GM19025 (cell line): ENCODE measurements around the gene HNRNPAB.
"Not testable (repeated sequence)": the region's sequence is repeated elsewhere in the genome, so short reads cannot be mapped to it uniquely, and the experiment has no call there.

Source experiments
- ATAC-seq: cut with Tn5 transposase; IDR thresholded peaks from one replicate; pipeline ENCODE4 v1.9.1; 2021; ENCODE audit warnings: mild to moderate bottlenecking, low read depth, moderate library complexity; ENCODE audit not compliant: unreplicated experiment

Gene HNRNPAB

GRCh38 chr5:178196281-178196812, 8.0 kb upstream of the HNRNPAB start:
- no peak for ATAC-seq

GRCh38 chr5:178196986-178197385, 7.3 kb upstream of the HNRNPAB start:
- no peak for ATAC-seq

- not testable (repeated sequence) for ATAC-seq
Observed at GRCh38 chr5:178198151-178198550, 6.2 kb upstream of the HNRNPAB start.

- ATAC-seq, result no peak
Observed at GRCh38 chr5:178198706-178199105, 5.6 kb upstream of the HNRNPAB start.

- no peak for ATAC-seq
Observed at GRCh38 chr5:178199581-178200434, 4.5 kb upstream of the HNRNPAB start.

- ATAC-seq, result no peak
Observed at GRCh38 chr5:178201221-178201926, 3.0 kb upstream of the HNRNPAB start.

GRCh38 chr5:178201927-178202235, 2.5 kb upstream of the HNRNPAB start:
- no peak for ATAC-seq

GRCh38 chr5:178202541-178202940, 1.8 kb upstream of the HNRNPAB start:
- no peak for ATAC-seq

GRCh38 chr5:178203670-178204181, 607 bp upstream of the HNRNPAB start:
- peak; percentile 5 for ATAC-seq

GRCh38 chr5:178204935-178205748, 809 bp downstream of the HNRNPAB start:
- ATAC-seq, result peak; percentile 58

- ATAC-seq, result no peak
Observed at GRCh38 chr5:178205749-178206047, 1.4 kb downstream of the HNRNPAB start.

- no peak for ATAC-seq
Observed at GRCh38 chr5:178206166-178207101, 2.1 kb downstream of the HNRNPAB start.

- ATAC-seq, result no peak
Observed at GRCh38 chr5:178207183-178207916, 3.0 kb downstream of the HNRNPAB start.

GRCh38 chr5:178207917-178208280, 3.6 kb downstream of the HNRNPAB start:
- no peak for ATAC-seq

GRCh38 chr5:178208540-178209227, 4.4 kb downstream of the HNRNPAB start:
- no peak for ATAC-seq

GRCh38 chr5:178209334-178210072, 5.2 kb downstream of the HNRNPAB start:
- no peak for ATAC-seq

- no peak for ATAC-seq
Observed at GRCh38 chr5:178210073-178210535, 5.8 kb downstream of the HNRNPAB start.

GRCh38 chr5:178210686-178211085, 6.4 kb downstream of the HNRNPAB start:
- ATAC-seq, result no peak
